Measurements from ENCODE around the gene CYP4F3.

CYP4F3 gene

DNA sequence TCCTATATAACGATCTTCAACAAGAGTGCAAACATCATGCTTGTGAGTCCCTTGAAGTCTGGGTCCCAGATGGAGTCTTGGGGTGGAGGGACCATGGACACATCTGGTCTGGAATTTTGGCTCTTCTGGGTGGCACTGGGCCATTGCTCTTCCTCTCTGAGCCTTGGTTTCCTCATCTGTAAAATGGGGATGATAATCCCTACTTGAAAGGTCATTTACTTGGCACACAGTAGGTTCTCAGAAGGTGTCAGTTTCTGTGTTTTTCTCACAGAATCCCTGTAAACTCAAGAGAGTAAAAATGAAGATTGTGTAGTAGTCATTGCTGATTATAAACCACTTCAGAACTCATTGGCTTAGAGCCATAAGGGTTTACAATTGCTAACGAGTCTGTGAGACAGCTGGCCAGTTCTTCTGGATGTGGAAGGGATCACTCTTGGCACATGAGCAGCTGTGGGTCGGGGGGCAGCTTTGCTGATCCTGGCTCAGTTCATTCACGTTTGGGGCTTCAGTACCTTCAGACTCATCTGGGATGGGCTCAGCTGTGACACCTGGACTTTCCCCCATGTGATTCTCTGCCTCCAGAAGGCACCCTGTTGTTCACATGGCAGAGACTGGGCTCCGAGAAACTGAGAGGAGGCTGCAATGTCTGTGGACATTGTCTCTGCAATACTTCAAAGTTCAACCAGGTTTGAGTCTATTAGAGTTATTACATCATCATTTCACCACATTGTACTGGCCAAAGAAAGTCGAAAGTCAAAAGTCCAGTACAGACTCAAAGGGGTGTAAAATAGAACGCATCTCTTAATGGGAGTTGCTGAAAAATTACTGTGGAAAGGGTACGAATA lies 40.0 kb downstream of the CYP4F3 start:
- H2AFZ ChIP-seq (ENCODE audit: insufficient read depth, low read length, poor library complexity), result no peak overlapping the region
- H3K18ac ChIP-seq (ENCODE audit: low read length), result no peak overlapping the region
- DNase-seq, result no peak
- no peaks in the 10 kb centered on the region for H3K4me1 ChIP-seq (ENCODE audit: control insufficient read depth in 1 of 2, insufficient read depth in 2 of 2, low read length in 2 of 2)
- no peak overlapping the region for H3K9ac ChIP-seq (ENCODE audit: low read length)
- peaks cover 37% of the 10 kb centered on the region for H3K9me3 ChIP-seq (ENCODE audit: insufficient read depth, low read depth, low read length)
- H4K91ac ChIP-seq (ENCODE audit: low read depth, low read length), result no peak overlapping the region
- no peaks in the 10 kb centered on the region for H3K79me1 ChIP-seq (ENCODE audit: low read length)
- H2BK120ac ChIP-seq (ENCODE audit: insufficient read depth, low read length, poor library complexity), result no peak overlapping the region
- no peak overlapping the region for H4K12ac ChIP-seq (ENCODE audit: low read depth, low read length)
- no CpG with 5 or more reads among the region's 8 CpGs for WGBS (ENCODE audit: extremely low coverage, insufficient coverage, insufficient read length)
- no peak overlapping the region for H3K27ac ChIP-seq (ENCODE audit: low read depth, low read length)
- H4K8ac ChIP-seq (ENCODE audit: low read depth, low read length), result no peak overlapping the region
- H2BK5ac ChIP-seq (ENCODE audit: low read depth, low read length, poor library complexity), result no peak overlapping the region
- no peak overlapping the region for H3K23ac ChIP-seq (ENCODE audit: low read length)
- H3K27me3 ChIP-seq (ENCODE audit: insufficient read depth, low read length), result no peaks in the 10 kb centered on the region
- H2AK5ac ChIP-seq (ENCODE audit: low read length), result no peak overlapping the region
- no peak overlapping the region for H3K4me2 ChIP-seq (ENCODE audit: low read length)
- H3K14ac ChIP-seq (ENCODE audit: low read length), result no peak overlapping the region
- H3K4me3 ChIP-seq (ENCODE audit: low read depth, low read length), result no peak overlapping the region
- no peaks in the 10 kb centered on the region for H3K36me3 ChIP-seq (ENCODE audit: control insufficient read depth in 1 of 2, insufficient read depth in 2 of 2, low read length in 2 of 2)
- H2BK12ac ChIP-seq (ENCODE audit: low read length), result no peak overlapping the region
- H3K79me2 ChIP-seq (ENCODE audit: control insufficient read depth, insufficient read depth, low read length, poor library complexity), result no peaks in the 10 kb centered on the region
- no peak overlapping the region for H3K4ac ChIP-seq (ENCODE audit: low read depth, low read length)

DNA sequence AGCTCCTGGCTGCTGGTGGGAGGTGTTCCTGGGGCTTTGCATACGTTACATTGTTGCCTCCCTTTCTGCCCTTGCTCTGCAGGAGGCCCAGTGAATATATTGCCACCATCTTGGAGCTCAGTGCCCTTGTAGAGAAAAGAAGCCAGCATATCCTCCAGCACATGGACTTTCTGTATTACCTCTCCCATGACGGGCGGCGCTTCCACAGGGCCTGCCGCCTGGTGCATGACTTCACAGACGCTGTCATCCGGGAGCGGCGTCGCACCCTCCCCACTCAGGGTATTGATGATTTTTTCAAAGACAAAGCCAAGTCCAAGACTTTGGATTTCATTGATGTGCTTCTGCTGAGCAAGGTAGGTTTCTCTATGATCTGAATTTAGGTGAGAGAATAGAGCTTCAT lies 42.7 kb downstream of the CYP4F3 start:
- Histone ChIP-seq H3K27me3 (ENCODE audit: insufficient read depth, low read length) (no peaks in the 10 kb centered on the region), H3K23ac (ENCODE audit: low read length) (no peak overlapping the region), H3K4me3 (ENCODE audit: low read depth, low read length) (no peak overlapping the region), H2BK5ac (ENCODE audit: low read depth, low read length, poor library complexity) (no peak overlapping the region), H3K4me2 (ENCODE audit: low read length) (no peak overlapping the region), H3K14ac (ENCODE audit: low read length) (no peak overlapping the region), H2BK12ac (ENCODE audit: low read length) (no peak overlapping the region), H3K9ac (ENCODE audit: low read length) (no peak overlapping the region), H4K12ac (ENCODE audit: low read depth, low read length) (no peak overlapping the region), H3K79me2 (ENCODE audit: control insufficient read depth, insufficient read depth, low read length, poor library complexity) (no peaks in the 10 kb centered on the region), H2BK120ac (ENCODE audit: insufficient read depth, low read length, poor library complexity) (no peak overlapping the region), H3K27ac (ENCODE audit: low read depth, low read length) (no peak overlapping the region), H4K91ac (ENCODE audit: low read depth, low read length) (no peak overlapping the region), H2AFZ (ENCODE audit: insufficient read depth, low read length, poor library complexity) (no peak overlapping the region), H2AK5ac (ENCODE audit: low read length) (no peak overlapping the region), H3K9me3 (ENCODE audit: insufficient read depth, low read depth, low read length) (peaks cover 41% of the 10 kb centered on the region), H3K36me3 (ENCODE audit: control insufficient read depth in 1 of 2, insufficient read depth in 2 of 2, low read length in 2 of 2) (no peaks in the 10 kb centered on the region), H3K79me1 (ENCODE audit: low read length) (no peaks in the 10 kb centered on the region), H3K4me1 (ENCODE audit: control insufficient read depth in 1 of 2, insufficient read depth in 2 of 2, low read length in 2 of 2) (no peaks in the 10 kb centered on the region), H3K4ac (ENCODE audit: low read depth, low read length) (no peak overlapping the region), H3K18ac (ENCODE audit: low read length) (no peak overlapping the region), H4K8ac (ENCODE audit: low read depth, low read length) (no peak overlapping the region)
- DNase-seq, result no peak
- no CpG with 5 or more reads among the region's 10 CpGs for WGBS (ENCODE audit: extremely low coverage, insufficient coverage, insufficient read length)

DNA sequence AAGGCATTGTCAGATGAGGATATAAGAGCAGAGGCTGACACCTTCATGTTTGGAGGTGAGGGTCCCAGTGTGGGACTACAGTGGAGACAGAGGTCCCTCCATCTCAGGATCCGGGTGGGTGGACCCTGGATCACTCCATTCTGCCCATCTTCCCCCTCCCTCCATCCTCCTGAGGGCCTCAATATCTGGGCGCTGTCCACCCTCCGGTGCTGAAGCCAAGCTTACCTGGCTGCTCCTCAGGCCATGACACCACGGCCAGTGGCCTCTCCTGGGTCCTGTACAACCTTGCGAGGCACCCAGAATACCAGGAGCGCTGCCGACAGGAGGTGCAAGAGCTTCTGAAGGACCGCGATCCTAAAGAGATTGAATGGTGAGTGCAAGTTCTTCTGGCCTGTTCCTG lies 44.1 kb downstream of the CYP4F3 start:
- Histone ChIP-seq H2AK5ac (ENCODE audit: low read length) (no peak overlapping the region), H3K4me1 (ENCODE audit: control insufficient read depth in 1 of 2, insufficient read depth in 2 of 2, low read length in 2 of 2) (no peaks in the 10 kb centered on the region), H3K9ac (ENCODE audit: low read length) (no peak overlapping the region), H3K18ac (ENCODE audit: low read length) (no peak overlapping the region), H3K14ac (ENCODE audit: low read length) (no peak overlapping the region), H2BK120ac (ENCODE audit: insufficient read depth, low read length, poor library complexity) (no peak overlapping the region), H3K27me3 (ENCODE audit: insufficient read depth, low read length) (no peaks in the 10 kb centered on the region), H4K12ac (ENCODE audit: low read depth, low read length) (no peak overlapping the region), H3K23ac (ENCODE audit: low read length) (no peak overlapping the region), H3K4ac (ENCODE audit: low read depth, low read length) (no peak overlapping the region), H4K91ac (ENCODE audit: low read depth, low read length) (no peak overlapping the region), H3K79me2 (ENCODE audit: control insufficient read depth, insufficient read depth, low read length, poor library complexity) (no peaks in the 10 kb centered on the region), H3K4me2 (ENCODE audit: low read length) (no peak overlapping the region), H3K36me3 (ENCODE audit: control insufficient read depth in 1 of 2, insufficient read depth in 2 of 2, low read length in 2 of 2) (no peaks in the 10 kb centered on the region), H3K4me3 (ENCODE audit: low read depth, low read length) (no peak overlapping the region), H3K27ac (ENCODE audit: low read depth, low read length) (no peak overlapping the region), H3K9me3 (ENCODE audit: insufficient read depth, low read depth, low read length) (peaks cover 34% of the 10 kb centered on the region), H2BK5ac (ENCODE audit: low read depth, low read length, poor library complexity) (no peak overlapping the region), H2AFZ (ENCODE audit: insufficient read depth, low read length, poor library complexity) (no peak overlapping the region), H2BK12ac (ENCODE audit: low read length) (no peak overlapping the region), H4K8ac (ENCODE audit: low read depth, low read length) (no peak overlapping the region), H3K79me1 (ENCODE audit: low read length) (no peaks in the 10 kb centered on the region)
- no CpG with 5 or more reads among the region's 9 CpGs for WGBS (ENCODE audit: extremely low coverage, insufficient coverage, insufficient read length)
- peak in 1 of 2 donors; percentile 6 for DNase-seq

DNA sequence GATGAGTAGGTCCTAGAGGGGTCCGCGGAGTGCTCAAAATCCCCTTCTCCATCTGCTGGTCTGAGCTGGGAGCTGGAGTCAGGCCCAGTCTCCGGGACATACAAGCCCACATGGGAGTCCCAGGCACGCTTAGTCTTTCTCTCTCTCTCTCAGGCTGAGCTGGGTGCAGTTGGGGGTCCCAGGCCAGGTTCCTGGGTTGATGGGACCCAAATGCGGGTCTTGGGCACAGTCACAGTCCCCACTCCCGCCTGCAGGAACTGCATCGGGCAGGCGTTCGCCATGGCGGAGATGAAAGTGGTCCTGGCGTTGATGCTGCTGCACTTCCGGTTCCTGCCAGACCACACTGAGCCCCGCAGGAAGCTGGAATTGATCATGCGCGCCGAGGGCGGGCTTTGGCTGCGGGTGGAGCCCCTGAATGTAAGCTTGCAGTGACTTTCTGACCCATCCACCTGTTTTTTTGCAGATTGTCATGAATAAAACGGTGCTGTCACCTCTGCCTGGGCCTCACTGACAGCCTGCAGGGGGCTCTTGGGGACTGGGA lies 56.0 kb downstream of the CYP4F3 start:
- Histone ChIP-seq H2BK120ac (ENCODE audit: insufficient read depth, low read length, poor library complexity) (no peak overlapping the region), H3K79me2 (ENCODE audit: control insufficient read depth, insufficient read depth, low read length, poor library complexity) (no peaks in the 10 kb centered on the region), H3K27me3 (ENCODE audit: insufficient read depth, low read length) (no peaks in the 10 kb centered on the region), H4K91ac (ENCODE audit: low read depth, low read length) (no peak overlapping the region), H4K8ac (ENCODE audit: low read depth, low read length) (no peak overlapping the region), H3K14ac (ENCODE audit: low read length) (no peak overlapping the region), H3K27ac (ENCODE audit: low read depth, low read length) (no peak overlapping the region), H3K18ac (ENCODE audit: low read length) (no peak overlapping the region), H2AK5ac (ENCODE audit: low read length) (no peak overlapping the region), H3K79me1 (ENCODE audit: low read length) (no peaks in the 10 kb centered on the region), H3K36me3 (ENCODE audit: control insufficient read depth in 1 of 2, insufficient read depth in 2 of 2, low read length in 2 of 2) (no peaks in the 10 kb centered on the region), H3K4me3 (ENCODE audit: low read depth, low read length) (no peak overlapping the region), H2BK12ac (ENCODE audit: low read length) (no peak overlapping the region), H3K23ac (ENCODE audit: low read length) (no peak overlapping the region), H3K9ac (ENCODE audit: low read length) (no peak overlapping the region), H3K4ac (ENCODE audit: low read depth, low read length) (no peak overlapping the region), H3K9me3 (ENCODE audit: insufficient read depth, low read depth, low read length) (peaks cover 23% of the 10 kb centered on the region), H2AFZ (ENCODE audit: insufficient read depth, low read length, poor library complexity) (no peak overlapping the region), H2BK5ac (ENCODE audit: low read depth, low read length, poor library complexity) (no peak overlapping the region), H3K4me1 (ENCODE audit: control insufficient read depth in 1 of 2, insufficient read depth in 2 of 2, low read length in 2 of 2) (no peaks in the 10 kb centered on the region), H4K12ac (ENCODE audit: low read depth, low read length) (no peak overlapping the region), H3K4me2 (ENCODE audit: low read length) (no peak overlapping the region)
- whole genome bisulfite sequencing (ENCODE audit: extremely low coverage, insufficient coverage, insufficient read length), result no CpG with 5 or more reads among the region's 19 CpGs
- no peak for DNase-seq
